COR-L47 (cell line): ENCODE results near the gene BCL2L11.

Source experiments
- DNase-seq: peaks from one replicate; lab custom pipeline; 2025; lab: John Stamatoyannopoulos, UW

The BCL2L11 gene

GRCh38 chr2:111168528-111169239 is 48.0 kb downstream of the BCL2L11 start:
- no peak for DNase-seq

- DNase-seq, result no peak
Measured at GRCh38 chr2:111169268-111169667, 48.6 kb downstream of the BCL2L11 start.

DNA sequence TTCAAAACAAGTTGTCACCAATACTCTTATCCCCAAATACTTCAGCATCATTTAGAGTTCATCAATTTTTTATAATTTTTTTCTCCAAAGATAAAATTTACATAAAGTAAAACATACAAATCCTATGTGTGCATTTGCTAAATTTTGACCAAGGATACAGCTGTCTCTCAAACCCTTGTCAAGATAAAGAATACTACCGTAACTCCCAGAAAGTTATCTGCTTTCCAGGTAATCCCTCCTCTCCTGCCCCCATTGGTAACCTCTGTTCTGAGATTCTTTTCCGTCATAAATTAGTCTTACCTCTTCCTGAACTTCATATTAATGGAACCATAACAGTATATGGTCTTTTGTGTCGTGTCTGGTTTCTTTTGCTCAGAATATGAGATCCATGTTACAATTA is 49.2 kb downstream of the BCL2L11 start:
- DNase-seq, result no peak

- no peak for DNase-seq
Measured at GRCh38 chr2:111171337-111171930, 50.7 kb downstream of the BCL2L11 start.

GRCh38 chr2:111172666-111173065 is 52.0 kb downstream of the BCL2L11 start:
- DNase-seq, result no peak

GRCh38 chr2:111173338-111173737 is 52.6 kb downstream of the BCL2L11 start:
- no peak for DNase-seq

- DNase-seq, result no peak
Measured at GRCh38 chr2:111173856-111174255, 53.1 kb downstream of the BCL2L11 start.

DNA sequence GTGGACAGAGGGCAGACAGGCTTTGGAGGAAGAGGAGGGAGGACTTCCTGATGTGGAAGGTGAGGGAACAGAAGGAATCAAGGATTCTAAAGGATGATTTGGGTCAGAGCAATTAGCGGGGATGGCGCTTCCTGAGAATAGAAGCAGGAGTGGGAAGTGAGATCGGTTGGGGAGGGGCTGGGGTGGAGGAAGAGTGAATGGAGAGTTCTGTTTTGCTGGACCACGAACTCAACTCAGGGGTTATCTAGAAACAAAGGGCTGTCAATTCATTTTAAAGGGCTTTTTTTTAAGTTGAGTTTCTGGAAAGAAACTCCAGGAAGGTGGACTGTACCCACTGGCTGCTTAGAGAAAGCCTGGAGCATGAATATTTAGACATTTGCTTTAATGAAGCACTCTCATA is 54.9 kb downstream of the BCL2L11 start:
- no peak for DNase-seq

- no peak for DNase-seq
Measured at GRCh38 chr2:111176388-111176787, 55.7 kb downstream of the BCL2L11 start.

DNA sequence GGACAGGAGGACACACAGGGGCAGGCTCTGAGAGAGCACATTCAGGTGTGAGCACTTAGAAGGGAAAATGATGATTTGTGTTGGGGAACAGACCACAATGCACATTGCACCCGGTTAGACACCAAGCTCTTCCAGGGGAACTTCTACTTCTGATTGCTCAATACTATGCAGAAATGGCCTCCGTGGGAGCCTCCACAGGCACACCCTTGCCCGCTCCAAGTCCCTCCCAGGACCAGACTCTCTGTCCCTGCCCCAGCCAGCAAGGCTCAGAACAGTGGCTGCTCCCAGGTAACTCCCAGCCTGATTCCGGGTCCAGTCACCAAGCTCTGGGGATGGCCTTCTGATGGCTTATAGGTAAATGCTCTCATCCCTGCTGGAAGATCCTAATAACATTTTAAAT is 56.2 kb downstream of the BCL2L11 start:
- no peak for DNase-seq

- DNase-seq, result no peak
Measured at GRCh38 chr2:111178296-111178695, 57.6 kb downstream of the BCL2L11 start.

DNA sequence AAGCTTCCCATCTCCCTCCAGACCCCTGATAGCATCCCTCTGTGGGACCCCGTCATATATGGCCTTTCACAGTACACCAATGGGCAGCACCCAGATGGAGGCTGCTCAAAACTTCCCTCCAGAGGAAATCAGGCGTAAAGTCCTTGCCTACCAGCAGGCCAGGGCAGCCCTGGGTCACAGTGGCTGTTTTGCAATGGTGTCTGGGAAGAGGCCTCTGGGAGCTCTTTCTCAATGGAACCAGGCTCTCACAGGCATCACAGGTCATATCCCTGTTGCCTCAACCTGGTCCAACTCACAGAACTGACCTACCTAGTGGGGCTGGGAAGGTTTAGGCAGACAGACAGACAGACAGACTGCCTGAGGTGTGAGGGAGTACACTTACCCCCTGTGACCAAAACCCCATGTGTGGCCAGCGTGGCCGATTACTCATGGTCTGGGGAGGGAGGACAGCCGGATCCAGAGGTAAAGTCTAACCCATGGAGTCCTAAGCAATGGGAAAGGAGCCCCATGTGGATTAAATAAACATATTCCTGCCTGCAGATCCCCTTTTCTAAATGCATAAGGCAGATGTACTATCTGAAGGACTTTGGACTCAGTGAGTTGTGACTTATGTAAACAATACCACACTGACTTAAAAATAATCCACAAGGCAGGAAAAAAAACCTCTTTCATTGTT is 58.2 kb downstream of the BCL2L11 start:
- no peak for DNase-seq

DNA sequence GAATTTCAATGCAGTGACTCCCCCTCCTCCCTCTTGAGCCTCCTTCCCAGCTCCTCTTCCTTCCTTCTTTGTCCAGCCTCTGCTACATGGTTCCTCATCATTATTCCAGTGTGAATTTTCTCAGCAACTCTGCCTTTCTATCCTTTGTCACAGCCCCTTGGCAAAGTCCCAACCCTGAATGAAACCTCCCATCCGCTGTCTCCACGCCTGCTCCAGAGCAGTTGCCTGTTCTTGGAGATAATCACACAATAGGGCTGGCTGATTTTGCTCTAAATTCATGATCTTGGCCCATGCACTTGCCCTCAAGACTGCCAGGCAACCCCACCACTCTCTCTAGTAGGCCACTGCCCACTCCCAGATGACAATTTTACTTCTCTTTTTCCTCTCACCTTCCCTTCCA is 61.4 kb downstream of the BCL2L11 start:
- DNase-seq, result no peak

GRCh38 chr2:111182740-111183139 is 62.0 kb downstream of the BCL2L11 start:
- DNase-seq, result no peak

DNA sequence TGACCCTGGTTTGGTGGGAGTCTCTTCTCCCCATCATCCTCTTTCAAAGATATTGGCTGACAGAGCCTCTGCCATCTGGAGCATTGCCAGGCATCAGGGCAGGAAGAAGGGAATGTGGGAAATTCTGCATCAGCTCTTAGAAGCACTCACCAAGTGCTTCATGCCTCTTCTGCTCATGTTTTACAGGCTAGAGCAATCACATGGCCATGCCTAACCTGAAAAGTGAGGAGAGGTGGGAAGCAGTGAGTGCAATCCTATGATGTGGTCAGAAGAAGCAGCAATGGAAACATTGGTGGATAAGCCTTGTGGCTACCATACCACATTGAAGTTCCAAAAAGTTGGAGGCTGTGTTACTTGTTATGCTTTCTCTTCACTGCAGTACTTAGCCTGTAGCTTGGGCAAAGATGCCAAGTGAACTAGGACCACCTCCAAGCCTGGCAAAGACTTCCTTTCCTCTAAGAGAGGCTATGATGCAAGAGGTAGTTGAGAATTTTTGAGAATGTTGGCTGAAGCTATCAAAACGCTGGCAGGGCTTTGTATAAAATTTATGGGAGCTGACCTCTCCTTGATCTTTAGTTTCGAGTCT is 64.1 kb downstream of the BCL2L11 start:
- DNase-seq, result no peak

GRCh38 chr2:111185361-111186022 is 64.8 kb downstream of the BCL2L11 start:
- DNase-seq, result no peak

GRCh38 chr2:111186121-111186715 is 65.5 kb downstream of the BCL2L11 start:
- DNase-seq, result no peak

DNA sequence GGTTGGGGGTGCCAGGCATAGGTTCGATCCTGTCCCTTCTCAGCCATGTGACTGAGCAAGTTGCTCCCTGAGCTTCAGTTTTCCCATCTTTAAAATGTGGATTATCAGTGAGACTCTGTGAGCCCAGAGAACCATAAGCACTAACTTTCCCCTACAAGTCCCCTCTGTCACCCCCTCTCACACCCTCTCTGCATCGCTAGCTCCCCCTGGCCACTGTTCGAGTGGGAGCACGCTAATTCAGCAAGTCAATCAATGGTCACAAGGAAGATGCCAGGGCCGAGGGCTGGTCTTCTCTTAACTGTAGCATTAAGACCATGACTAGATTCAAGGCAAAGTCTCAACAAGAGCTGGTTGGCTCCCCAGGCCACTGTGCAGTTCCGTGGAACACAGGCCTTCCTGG is 66.2 kb downstream of the BCL2L11 start:
- DNase-seq, result no peak

DNA sequence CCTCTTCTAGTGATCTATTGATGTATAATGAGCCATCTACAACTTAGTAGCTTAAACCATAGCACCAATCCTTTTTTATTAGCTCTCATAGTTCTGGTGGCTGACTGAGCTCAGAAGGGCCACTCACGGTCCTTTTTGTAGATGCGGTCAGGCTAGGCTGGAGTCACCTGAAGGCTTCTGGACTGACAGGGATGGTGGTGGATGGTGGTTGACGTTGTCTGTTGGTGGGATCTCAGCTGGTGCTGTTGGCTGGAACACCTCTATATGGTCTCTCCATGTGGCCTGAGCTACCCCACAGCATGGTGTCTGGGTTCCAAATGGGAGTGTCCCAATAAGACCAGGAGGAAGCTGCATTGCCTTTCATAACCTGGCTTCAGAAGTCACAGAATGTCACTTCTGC is 68.0 kb downstream of the BCL2L11 start:
- DNase-seq, result no peak

GRCh38 chr2:111189106-111189505 is 68.4 kb downstream of the BCL2L11 start:
- DNase-seq, result no peak

DNA sequence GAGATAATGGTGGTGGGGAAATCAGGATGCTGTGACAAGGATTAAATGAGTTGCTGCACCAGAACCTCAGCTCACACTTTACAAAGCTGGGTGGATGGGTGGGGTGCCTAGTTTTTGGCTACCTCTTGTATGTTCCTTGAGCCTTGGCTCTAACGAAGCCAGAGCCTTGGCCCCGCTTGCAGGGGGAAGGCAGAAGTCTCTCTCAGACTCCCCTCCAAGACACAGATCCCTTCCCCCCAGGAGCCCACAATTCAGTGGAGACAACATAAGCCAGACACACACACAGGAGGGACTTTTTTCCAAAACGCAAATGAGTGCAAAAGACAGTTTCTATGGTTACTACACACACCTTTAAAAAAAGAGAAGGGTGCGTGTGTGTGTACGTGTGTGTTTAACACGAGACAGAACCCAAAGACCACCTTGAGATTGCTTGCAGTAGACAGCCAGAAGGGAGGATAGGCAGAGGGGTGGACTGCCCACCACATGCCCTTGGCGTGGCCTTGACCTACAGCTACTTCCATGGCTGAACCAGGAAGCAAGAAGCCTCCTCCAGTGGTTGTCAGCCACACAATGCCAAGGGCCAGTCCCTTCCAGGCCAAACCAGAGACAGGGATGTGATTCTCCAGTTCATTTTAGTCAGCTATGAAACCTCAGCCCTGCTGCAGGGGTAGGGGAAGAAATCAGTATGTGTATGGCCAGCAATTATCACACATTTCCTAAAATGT is 70.3 kb downstream of the BCL2L11 start:
- no peak for DNase-seq
